WTC11 (cell line): ENCODE results near the gene OPCML. TPM values are rescaled to one million over a fixed set of nuclear protein-coding genes. Genes with fewer than 3 reads are reported as not detected.

Experiments
- ATAC-seq: fragments of 200-7000 bp; cut with Tn5 transposase; 2 replicates; pipeline ENCODE4 v1.10.0; 2021; ENCODE audit warnings: mild to moderate bottlenecking, moderate library complexity
- CTCF ChIA-PET: fragments of 300-600 bp; sonication (Branson Sonifier 250); formaldehyde crosslinking; loops from one replicate; lab custom pipeline; 2021; ENCODE audit warnings: antibody characterized with exemption; lab: Charles Lee
- POLR2A ChIA-PET: fragments of 350-600 bp; sonication (Branson Sonifier 250); formaldehyde crosslinking; loops from one replicate; lab custom pipeline; 2021; ENCODE audit warnings: antibody characterized with exemption; lab: Charles Lee
- DNase-seq: peaks from one replicate; pipeline ENCODE4 v3.0.0; 2021; ENCODE audit warnings: low spot score
- H3K27ac Mint-ChIP-seq: 2 replicates; pipeline ENCODE4 v1.8.0; 2021; ENCODE audit warnings: mixed read lengths
- H3K27me3 Mint-ChIP-seq: 2 replicates; pipeline ENCODE4 v1.8.0; 2021; ENCODE audit warnings: low read depth, mild to moderate bottlenecking, moderate library complexity, mixed read lengths
- H3K36me3 Mint-ChIP-seq: 2 replicates; pipeline ENCODE4 v1.8.0; 2021; ENCODE audit warnings: mixed read lengths
- H3K4me1 Mint-ChIP-seq: 2 replicates; pipeline ENCODE4 v1.8.0; 2022; ENCODE audit warnings: mixed read lengths
- H3K4me3 Mint-ChIP-seq: 2 replicates; pipeline ENCODE4 v1.8.0; 2021; ENCODE audit warnings: mild to moderate bottlenecking, moderate library complexity, mixed read lengths
- H3K9me3 Mint-ChIP-seq: 2 replicates; pipeline ENCODE4 v1.8.0; 2021; ENCODE audit warnings: mixed read lengths
- ATF1 ChIP-seq: sonication (generic); formaldehyde crosslinking; IDR thresholded peaks from 2 replicates; pipeline ENCODE4 v1.8.1; 2023; ENCODE audit warnings: mild to moderate bottlenecking, moderate library complexity, missing genetic modification reagents
- IRF2 ChIP-seq: sonication (generic); formaldehyde crosslinking; IDR thresholded peaks from 2 replicates; pipeline ENCODE4 v1.8.0; 2022; ENCODE audit warnings: low read depth, missing genetic modification reagents, borderline replicate concordance
- JAZF1 ChIP-seq: fragments of 250-450 bp; sonication (Bioruptor Pico); IDR thresholded peaks from 2 replicates; pipeline ENCODE4 v1.9.0; 2021; ENCODE audit warnings: moderate library complexity, mild to moderate bottlenecking, inconsistent platforms
- NR3C1 ChIP-seq: sonication (generic); formaldehyde crosslinking; conservative IDR thresholded peaks from 2 replicates; pipeline ENCODE4 v1.8.1; 2023; ENCODE audit warnings: low read depth, mild to moderate bottlenecking, missing genetic modification reagents
- PRRX2 ChIP-seq: fragments of 250-450 bp; sonication (Bioruptor Pico); IDR thresholded peaks from 2 replicates; pipeline ENCODE4 v1.8.0; 2021; ENCODE audit warnings: mild to moderate bottlenecking
- SMAD3 ChIP-seq: sonication (generic); formaldehyde crosslinking; IDR thresholded peaks from 2 replicates; pipeline ENCODE4 v1.8.0; 2022; ENCODE audit warnings: missing genetic modification reagents, mild to moderate bottlenecking, borderline replicate concordance
- SOX15 ChIP-seq: fragments of 250-450 bp; sonication (Bioruptor Pico); IDR thresholded peaks from 2 replicates; pipeline ENCODE4 v1.9.0; 2021; ENCODE audit warnings: mild to moderate bottlenecking
- SP1 ChIP-seq: sonication (generic); formaldehyde crosslinking; conservative IDR thresholded peaks from 2 replicates; pipeline ENCODE4 v1.8.1; 2022; ENCODE audit warnings: missing genetic modification reagents
- ZBTB21 ChIP-seq: sonication (generic); formaldehyde crosslinking; IDR thresholded peaks from 2 replicates; pipeline ENCODE4 v1.8.1; 2023; ENCODE audit warnings: mild to moderate bottlenecking, missing genetic modification reagents, borderline replicate concordance
- ZNF138 ChIP-seq: sonication (generic); formaldehyde crosslinking; conservative IDR thresholded peaks from 2 replicates; pipeline ENCODE4 v1.8.1; 2022; ENCODE audit warnings: mild to moderate bottlenecking, moderate library complexity, missing genetic modification reagents
- ZNF416 ChIP-seq: fragments of 250-450 bp; sonication (Bioruptor Pico); IDR thresholded peaks from 2 replicates; pipeline ENCODE4 v1.9.0; 2021; ENCODE audit warnings: mild to moderate bottlenecking, inconsistent platforms
- total RNA-seq: library from RNA; stranded (reverse); gene quantifications from 3 replicates; pipeline ENCODE4 v1.2.3, GENCODE V29; 2021
- TF ChIP-seq, protein P1 (sequence below): sonication (generic); formaldehyde crosslinking; IDR thresholded peaks from 2 replicates; pipeline ENCODE4 v1.8.0; 2023; ENCODE audit warnings: mild to moderate bottlenecking, missing genetic modification reagents
- TF ChIP-seq, protein P2 (sequence below): sonication (generic); formaldehyde crosslinking; IDR thresholded peaks from 2 replicates; pipeline ENCODE4 v1.8.0; 2022; ENCODE audit warnings: mild to moderate bottlenecking, missing genetic modification reagents
- TF ChIP-seq, protein P3 (sequence below): sonication (generic); formaldehyde crosslinking; IDR thresholded peaks from 2 replicates; pipeline ENCODE4 v1.8.1; 2023; ENCODE audit warnings: mild to moderate bottlenecking, missing genetic modification reagents
- TF ChIP-seq, protein P4 (sequence below): sonication (generic); formaldehyde crosslinking; IDR thresholded peaks from 2 replicates; pipeline ENCODE4 v1.8.0; 2022; ENCODE audit warnings: missing genetic modification reagents
- TF ChIP-seq, protein P5 (sequence below): sonication (generic); formaldehyde crosslinking; conservative IDR thresholded peaks from 2 replicates; pipeline ENCODE4 v1.8.1; 2022; ENCODE audit warnings: mild to moderate bottlenecking, missing genetic modification reagents
- TF ChIP-seq, protein P6 (sequence below): fragments of 250-450 bp; sonication (Bioruptor Pico); IDR thresholded peaks from 2 replicates; pipeline ENCODE4 v1.9.0; 2021; ENCODE audit warnings: mild to moderate bottlenecking
- TF ChIP-seq, protein P7 (sequence below): fragments of 250-450 bp; sonication (Bioruptor Pico); IDR thresholded peaks from 2 replicates; pipeline ENCODE4 v1.9.0; 2021; ENCODE audit warnings: mild to moderate bottlenecking

The OPCML gene
- total RNA-seq, 1 experiment from 2014 or later = 1.5 TPM

DNA sequence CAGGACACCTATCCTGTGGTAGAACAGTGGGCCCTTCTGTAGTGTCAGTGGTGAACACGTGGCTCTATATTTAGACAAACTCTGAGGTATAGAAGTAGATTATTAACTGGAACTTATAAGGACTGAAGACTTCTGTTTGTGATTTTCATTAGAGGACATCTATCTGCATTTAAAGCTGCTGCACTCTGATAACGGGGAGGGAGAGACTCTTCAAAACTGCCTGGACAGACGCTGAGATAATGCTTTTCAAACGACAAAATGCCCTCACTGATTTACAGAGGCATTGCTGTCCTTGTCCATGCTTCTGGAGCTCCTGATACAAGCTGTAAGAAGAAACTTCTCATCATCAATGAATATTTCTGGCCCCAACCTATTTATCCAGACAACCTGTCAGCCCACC is 425.2 kb downstream of the OPCML start:
- H3K36me3 Mint-ChIP-seq = no peaks in the 10 kb centered on the region
- POLR2A ChIA-PET = no interaction called here
- H3K4me3 Mint-ChIP-seq = no peak overlapping the region
- ATAC-seq = no peak
- no peak overlapping the region for H3K27ac Mint-ChIP-seq
- TF ChIP-seq SP1 (CRISPR knock-in tag) (no peak), ZNF416 (CRISPR knock-in tag) (no peak), SMAD3 (CRISPR knock-in tag) (no peak), NR3C1 (CRISPR knock-in tag) (no peak), ZNF138 (no peak), ATF1 (CRISPR knock-in tag) (no peak), IRF2 (no peak), JAZF1 (no peak)
- TF ChIP-seq, protein P1, sequence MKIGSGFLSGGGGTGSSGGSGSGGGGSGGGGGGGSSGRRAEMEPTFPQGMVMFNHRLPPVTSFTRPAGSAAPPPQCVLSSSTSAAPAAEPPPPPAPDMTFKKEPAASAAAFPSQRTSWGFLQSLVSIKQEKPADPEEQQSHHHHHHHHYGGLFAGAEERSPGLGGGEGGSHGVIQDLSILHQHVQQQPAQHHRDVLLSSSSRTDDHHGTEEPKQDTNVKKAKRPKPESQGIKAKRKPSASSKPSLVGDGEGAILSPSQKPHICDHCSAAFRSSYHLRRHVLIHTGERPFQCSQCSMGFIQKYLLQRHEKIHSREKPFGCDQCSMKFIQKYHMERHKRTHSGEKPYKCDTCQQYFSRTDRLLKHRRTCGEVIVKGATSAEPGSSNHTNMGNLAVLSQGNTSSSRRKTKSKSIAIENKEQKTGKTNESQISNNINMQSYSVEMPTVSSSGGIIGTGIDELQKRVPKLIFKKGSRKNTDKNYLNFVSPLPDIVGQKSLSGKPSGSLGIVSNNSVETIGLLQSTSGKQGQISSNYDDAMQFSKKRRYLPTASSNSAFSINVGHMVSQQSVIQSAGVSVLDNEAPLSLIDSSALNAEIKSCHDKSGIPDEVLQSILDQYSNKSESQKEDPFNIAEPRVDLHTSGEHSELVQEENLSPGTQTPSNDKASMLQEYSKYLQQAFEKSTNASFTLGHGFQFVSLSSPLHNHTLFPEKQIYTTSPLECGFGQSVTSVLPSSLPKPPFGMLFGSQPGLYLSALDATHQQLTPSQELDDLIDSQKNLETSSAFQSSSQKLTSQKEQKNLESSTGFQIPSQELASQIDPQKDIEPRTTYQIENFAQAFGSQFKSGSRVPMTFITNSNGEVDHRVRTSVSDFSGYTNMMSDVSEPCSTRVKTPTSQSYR = no peak
- TF ChIP-seq, protein P2, sequence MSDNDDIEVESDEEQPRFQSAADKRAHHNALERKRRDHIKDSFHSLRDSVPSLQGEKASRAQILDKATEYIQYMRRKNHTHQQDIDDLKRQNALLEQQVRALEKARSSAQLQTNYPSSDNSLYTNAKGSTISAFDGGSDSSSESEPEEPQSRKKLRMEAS = no peak
- TF ChIP-seq, protein P3, sequence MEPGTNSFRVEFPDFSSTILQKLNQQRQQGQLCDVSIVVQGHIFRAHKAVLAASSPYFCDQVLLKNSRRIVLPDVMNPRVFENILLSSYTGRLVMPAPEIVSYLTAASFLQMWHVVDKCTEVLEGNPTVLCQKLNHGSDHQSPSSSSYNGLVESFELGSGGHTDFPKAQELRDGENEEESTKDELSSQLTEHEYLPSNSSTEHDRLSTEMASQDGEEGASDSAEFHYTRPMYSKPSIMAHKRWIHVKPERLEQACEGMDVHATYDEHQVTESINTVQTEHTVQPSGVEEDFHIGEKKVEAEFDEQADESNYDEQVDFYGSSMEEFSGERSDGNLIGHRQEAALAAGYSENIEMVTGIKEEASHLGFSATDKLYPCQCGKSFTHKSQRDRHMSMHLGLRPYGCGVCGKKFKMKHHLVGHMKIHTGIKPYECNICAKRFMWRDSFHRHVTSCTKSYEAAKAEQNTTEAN (CRISPR knock-in tag) = no peak
- TF ChIP-seq, protein P4, sequence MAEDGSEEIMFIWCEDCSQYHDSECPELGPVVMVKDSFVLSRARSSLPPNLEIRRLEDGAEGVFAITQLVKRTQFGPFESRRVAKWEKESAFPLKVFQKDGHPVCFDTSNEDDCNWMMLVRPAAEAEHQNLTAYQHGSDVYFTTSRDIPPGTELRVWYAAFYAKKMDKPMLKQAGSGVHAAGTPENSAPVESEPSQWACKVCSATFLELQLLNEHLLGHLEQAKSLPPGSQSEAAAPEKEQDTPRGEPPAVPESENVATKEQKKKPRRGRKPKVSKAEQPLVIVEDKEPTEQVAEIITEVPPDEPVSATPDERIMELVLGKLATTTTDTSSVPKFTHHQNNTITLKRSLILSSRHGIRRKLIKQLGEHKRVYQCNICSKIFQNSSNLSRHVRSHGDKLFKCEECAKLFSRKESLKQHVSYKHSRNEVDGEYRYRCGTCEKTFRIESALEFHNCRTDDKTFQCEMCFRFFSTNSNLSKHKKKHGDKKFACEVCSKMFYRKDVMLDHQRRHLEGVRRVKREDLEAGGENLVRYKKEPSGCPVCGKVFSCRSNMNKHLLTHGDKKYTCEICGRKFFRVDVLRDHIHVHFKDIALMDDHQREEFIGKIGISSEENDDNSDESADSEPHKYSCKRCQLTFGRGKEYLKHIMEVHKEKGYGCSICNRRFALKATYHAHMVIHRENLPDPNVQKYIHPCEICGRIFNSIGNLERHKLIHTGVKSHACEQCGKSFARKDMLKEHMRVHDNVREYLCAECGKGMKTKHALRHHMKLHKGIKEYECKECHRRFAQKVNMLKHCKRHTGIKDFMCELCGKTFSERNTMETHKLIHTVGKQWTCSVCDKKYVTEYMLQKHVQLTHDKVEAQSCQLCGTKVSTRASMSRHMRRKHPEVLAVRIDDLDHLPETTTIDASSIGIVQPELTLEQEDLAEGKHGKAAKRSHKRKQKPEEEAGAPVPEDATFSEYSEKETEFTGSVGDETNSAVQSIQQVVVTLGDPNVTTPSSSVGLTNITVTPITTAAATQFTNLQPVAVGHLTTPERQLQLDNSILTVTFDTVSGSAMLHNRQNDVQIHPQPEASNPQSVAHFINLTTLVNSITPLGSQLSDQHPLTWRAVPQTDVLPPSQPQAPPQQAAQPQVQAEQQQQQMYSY = no peak
- TF ChIP-seq, protein P5, sequence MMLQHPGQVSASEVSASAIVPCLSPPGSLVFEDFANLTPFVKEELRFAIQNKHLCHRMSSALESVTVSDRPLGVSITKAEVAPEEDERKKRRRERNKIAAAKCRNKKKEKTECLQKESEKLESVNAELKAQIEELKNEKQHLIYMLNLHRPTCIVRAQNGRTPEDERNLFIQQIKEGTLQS (CRISPR knock-in tag) = no peak
- peaks cover 8% of the 10 kb centered on the region for H3K4me1 Mint-ChIP-seq
- H3K9me3 Mint-ChIP-seq = peaks cover 7% of the 10 kb centered on the region
- DNase-seq = no peak
- H3K27me3 Mint-ChIP-seq = no peaks in the 10 kb centered on the region; the same call in 1 of the 2 replicates
- CTCF ChIA-PET = interaction anchor here (1.1 kb wide), 1 partner anchor 28 kb away, joined by 4 read pairs; no protein-coding TSS in a partner anchor

DNA sequence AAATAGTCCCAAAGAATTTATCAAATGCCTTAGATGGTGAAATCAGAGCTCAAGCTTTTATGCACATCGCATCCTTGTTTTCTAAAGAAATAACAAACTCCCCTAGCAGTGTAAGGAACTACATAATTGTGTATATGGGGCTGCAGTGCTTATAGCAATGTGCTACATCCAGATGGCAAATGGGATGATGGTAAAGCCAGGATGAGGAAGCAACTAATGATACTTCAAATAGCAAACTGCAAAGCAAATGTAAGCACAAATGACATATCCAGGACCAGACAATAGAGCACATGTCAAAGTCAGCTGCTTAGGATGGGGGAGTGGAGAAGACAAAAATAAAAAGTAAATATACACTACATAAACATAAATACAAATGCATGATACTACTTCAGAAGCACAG is 425.9 kb downstream of the OPCML start:
- ChIA-PET CTCF (interaction anchor here (1.1 kb wide), 1 partner anchor 28 kb away, joined by 4 read pairs; no protein-coding TSS in a partner anchor), POLR2A (no interaction called here)
- H3K27me3 Mint-ChIP-seq = no peaks in the 10 kb centered on the region; the same call in 1 of the 2 replicates
- peaks cover 8% of the 10 kb centered on the region for H3K4me1 Mint-ChIP-seq
- ATAC-seq (no peak), DNase-seq (no peak)
- H3K36me3 Mint-ChIP-seq = no peaks in the 10 kb centered on the region
- H3K4me3 Mint-ChIP-seq = no peak overlapping the region
- TF ChIP-seq, protein P6, sequence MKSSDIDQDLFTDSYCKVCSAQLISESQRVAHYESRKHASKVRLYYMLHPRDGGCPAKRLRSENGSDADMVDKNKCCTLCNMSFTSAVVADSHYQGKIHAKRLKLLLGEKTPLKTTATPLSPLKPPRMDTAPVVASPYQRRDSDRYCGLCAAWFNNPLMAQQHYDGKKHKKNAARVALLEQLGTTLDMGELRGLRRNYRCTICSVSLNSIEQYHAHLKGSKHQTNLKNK (CRISPR knock-in tag) = no peak
- TF ChIP-seq, protein P7, sequence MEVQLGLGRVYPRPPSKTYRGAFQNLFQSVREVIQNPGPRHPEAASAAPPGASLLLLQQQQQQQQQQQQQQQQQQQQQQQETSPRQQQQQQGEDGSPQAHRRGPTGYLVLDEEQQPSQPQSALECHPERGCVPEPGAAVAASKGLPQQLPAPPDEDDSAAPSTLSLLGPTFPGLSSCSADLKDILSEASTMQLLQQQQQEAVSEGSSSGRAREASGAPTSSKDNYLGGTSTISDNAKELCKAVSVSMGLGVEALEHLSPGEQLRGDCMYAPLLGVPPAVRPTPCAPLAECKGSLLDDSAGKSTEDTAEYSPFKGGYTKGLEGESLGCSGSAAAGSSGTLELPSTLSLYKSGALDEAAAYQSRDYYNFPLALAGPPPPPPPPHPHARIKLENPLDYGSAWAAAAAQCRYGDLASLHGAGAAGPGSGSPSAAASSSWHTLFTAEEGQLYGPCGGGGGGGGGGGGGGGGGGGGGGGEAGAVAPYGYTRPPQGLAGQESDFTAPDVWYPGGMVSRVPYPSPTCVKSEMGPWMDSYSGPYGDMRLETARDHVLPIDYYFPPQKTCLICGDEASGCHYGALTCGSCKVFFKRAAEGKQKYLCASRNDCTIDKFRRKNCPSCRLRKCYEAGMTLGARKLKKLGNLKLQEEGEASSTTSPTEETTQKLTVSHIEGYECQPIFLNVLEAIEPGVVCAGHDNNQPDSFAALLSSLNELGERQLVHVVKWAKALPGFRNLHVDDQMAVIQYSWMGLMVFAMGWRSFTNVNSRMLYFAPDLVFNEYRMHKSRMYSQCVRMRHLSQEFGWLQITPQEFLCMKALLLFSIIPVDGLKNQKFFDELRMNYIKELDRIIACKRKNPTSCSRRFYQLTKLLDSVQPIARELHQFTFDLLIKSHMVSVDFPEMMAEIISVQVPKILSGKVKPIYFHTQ (CRISPR knock-in tag) = no peak
- no peak for TF ChIP-seq ZBTB21 (CRISPR knock-in tag)
- no peak for TF ChIP-seq SOX15
- no peak for TF ChIP-seq PRRX2 (CRISPR knock-in tag)
- TF ChIP-seq ZNF138 = no peak
- peaks cover 7% of the 10 kb centered on the region for H3K9me3 Mint-ChIP-seq
- H3K27ac Mint-ChIP-seq = no peak overlapping the region
